DMS153 treated with DMSO at 0.1 percent for 48 hours (cell line): Measurements from ENCODE around the gene ENPP3.

ENCODE experiments used
- DNase-seq: peaks from one replicate; lab custom pipeline; 2025; ENCODE audit not compliant: unreplicated experiment; lab: John Stamatoyannopoulos, UW

Gene ENPP3

GRCh38 chr6:131642565-131642964, 5.5 kb downstream of the ENPP3 start:
- no peak for DNase-seq

DNA sequence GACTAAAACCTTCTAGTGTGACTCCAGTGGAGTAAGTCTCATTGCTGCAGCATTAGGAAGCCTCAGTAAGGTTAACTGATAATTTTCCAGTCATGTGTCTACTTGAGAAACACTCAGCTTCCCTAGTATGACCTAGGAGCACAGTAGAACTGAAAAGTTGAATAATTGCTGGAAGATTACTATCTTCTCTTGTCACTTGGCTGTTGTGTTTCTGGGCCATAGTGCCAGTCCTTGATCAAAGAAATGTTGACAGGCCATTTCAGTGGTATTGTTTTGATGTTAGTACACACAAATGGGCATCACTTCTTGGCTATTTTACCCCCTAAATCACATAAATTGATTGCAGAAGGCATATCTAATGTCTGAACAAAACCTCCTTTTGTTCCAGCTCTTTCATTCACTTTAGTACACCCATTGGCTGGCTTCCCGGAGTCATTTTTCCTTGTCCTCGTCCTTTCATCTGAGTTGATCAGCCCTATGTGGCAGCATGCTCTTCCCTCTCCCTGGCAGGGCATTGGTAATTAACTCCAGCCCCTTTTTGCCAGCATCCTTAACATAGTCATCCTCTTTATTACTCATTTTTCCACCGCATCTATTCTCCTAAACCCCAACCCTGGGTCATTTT, 6.0 kb downstream of the ENPP3 start:
- DNase-seq, result peak; percentile 94

- DNase-seq, result no peak
Measured at GRCh38 chr6:131643855-131644460, 6.9 kb downstream of the ENPP3 start.

GRCh38 chr6:131644921-131645320, 7.8 kb downstream of the ENPP3 start:
- no peak for DNase-seq

DNA sequence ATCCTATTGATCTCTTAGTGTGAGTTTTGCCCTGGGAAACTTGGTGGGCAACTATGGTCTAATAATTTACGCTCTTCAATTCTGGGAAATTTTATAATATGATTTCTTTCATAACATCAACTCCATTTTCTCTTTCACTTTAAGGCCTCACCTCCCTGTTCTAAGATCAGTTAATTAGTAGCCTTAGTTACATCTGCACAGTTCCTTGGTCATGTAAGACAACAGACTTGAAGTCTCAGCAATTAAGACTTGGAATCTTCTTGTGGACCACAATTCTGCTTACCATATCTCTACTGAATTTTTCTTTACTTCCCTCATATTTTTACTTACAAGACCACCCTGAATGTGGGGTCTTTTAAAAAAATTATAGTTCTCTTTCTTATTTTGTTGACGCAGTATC, 8.7 kb downstream of the ENPP3 start:
- DNase-seq, result no peak

GRCh38 chr6:131646249-131646670, 9.2 kb downstream of the ENPP3 start:
- DNase-seq, result no peak

- DNase-seq, result peak; percentile 43
Measured at GRCh38 chr6:131651782-131652181, 14.7 kb downstream of the ENPP3 start.

- DNase-seq, result no peak
Measured at GRCh38 chr6:131652472-131652871, 15.4 kb downstream of the ENPP3 start.

DNA sequence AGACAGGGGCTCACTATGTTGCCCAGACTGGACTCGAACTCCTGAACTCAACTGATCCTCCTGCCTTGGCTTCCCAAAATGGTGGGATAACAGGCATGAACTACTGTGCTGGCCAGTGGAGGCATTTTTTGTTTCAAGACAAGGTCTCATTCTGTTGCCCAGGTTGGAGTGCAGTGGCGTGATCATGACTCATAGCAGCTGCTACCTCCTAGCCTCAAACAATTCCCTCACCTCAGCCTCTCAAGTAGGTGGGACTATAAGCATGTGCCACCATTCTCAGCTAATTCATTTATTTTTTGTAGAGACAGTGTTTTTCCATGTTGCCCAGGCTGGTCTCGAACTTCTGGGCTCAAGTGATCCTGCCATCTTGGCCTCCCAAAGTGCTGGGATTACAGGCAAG, 17.2 kb downstream of the ENPP3 start:
- no peak for DNase-seq

GRCh38 chr6:131655387-131655786, 18.3 kb downstream of the ENPP3 start:
- DNase-seq, result no peak

DNA sequence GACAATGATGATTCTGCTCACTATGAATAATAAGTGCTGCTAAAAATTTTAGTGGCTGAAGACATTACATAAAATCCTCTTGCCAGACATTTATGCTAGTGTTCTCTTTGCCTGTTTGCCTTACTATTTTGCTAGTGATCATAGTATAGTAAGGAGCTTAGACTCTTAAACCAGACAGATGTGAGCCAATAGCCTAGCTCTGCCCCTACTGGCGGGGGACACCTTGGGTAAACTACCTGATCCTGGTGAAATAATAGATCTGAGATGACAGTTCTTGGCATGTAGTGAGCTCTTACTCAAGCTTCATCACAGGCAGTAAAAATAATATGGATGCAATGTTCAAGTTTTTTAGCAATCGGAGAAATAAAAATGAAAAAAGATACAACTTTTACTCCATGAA, 18.8 kb downstream of the ENPP3 start:
- DNase-seq, result no peak

DNA sequence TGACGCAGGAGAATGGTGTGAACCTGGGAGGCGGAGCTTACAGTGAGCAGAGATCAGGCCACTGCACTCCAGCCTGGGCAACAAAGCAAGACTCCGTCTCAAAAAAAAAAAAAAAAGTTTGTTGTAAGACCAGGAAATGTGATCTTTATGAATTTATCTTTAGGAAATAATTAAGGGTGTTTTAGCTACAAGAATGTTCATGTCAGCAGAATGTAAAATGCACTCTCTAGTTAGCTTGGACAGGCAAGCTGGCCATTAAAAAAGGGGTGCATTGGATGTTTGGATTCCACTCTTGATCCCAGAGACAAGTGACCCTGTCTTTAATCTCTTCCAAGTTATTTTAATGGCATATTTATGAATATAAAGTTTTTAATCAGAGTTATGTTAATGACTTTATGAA, 19.6 kb downstream of the ENPP3 start:
- no peak for DNase-seq

GRCh38 chr6:131657222-131657621, 20.1 kb downstream of the ENPP3 start:
- no peak for DNase-seq

GRCh38 chr6:131657630-131658111, 20.6 kb downstream of the ENPP3 start:
- DNase-seq, result no peak

DNA sequence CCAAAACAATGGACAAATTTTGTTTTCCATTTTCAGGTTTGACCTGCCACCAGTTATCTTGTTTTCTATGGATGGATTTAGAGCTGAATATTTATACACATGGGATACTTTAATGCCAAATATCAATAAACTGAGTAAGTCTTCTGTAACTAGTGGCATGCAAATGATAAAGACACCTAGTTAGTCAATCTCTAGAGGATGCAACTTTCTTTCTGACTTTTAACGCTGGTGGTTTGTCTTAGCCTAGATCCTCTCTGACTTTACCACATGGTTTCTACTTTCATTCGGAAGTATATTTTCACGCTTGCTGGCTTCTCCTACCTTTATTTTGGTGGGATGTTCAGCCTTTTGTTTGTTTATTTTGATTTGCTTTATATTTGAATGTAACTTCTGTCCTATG, 21.2 kb downstream of the ENPP3 start:
- no peak for DNase-seq

GRCh38 chr6:131660195-131660594, 23.1 kb downstream of the ENPP3 start:
- no peak for DNase-seq

DNA sequence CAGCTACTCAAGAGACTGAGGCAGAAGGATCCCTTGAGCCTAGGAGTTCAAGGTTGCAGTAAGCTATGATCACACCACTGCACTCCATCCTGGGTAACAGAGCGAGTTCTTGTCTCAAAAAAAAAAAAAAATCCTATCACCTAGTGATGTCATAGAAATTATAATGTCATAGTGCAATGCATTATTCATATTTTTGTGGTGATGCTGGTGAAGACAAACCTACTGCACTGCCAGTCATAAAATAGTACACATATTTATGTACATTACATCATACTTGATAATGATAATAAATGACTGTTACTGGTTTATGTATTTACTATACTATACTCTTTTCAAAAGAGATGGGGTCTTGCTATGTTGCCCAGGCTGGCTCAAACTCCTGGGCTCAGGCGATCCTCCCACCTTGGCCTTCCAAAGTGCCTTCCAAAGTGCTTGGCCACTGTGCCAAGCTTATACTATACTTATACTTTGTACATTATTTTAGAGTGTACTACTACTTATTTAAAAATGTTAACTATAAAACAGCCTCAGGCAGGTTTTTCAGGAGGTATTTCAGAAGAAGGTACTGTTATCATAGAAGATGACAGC, 26.6 kb downstream of the ENPP3 start:
- DNase-seq, result no peak

- no peak for DNase-seq
Measured at GRCh38 chr6:131669891-131670290, 32.8 kb downstream of the ENPP3 start.

DNA sequence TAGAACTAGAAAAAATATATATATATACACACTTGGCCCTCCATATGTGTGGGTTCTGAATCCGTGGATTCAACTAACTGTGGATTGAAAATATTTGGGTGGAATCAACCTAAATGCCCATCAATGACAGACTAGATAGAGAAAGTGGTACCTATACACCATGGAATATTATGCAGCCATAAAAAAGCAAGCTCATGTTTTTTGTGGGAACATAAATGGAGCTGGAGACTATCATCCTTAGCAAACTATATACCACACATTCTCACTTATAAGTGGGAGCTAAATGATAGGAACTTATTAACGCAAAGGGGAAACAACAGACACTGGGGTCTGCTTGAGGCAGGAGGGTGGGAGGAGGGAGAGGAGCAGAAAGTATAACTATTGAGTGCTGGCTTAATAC, 36.1 kb downstream of the ENPP3 start:
- DNase-seq, result no peak

GRCh38 chr6:131678442-131678841, 41.3 kb downstream of the ENPP3 start:
- no peak for DNase-seq

- no peak for DNase-seq
Measured at GRCh38 chr6:131680868-131681267, 43.8 kb downstream of the ENPP3 start.

- no peak for DNase-seq
Measured at GRCh38 chr6:131681585-131681984, 44.5 kb downstream of the ENPP3 start.

DNA sequence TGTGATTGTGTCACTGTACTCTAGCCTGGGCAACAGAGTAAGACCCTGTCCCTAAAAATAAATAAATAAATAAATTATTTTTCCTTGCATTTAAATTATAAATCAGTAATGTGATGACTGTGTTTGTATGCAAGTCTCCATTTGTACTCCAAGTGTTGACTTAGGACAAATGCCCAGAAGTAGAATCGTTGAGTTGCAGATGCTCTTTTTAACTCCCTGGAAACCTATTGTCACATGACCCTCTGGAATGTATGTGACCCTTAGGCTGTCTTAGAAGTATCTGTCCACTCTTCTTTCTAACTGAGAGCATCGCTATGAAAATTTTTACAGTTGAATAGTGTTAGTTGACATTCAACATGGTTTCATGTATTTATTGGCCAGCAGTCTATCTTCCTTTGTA, 45.3 kb downstream of the ENPP3 start:
- DNase-seq, result no peak
